GM12873 (cell line): Measurements from ENCODE around the gene ANKRD27.

ENCODE experiments used
- TF ChIP-seq, protein P1 (sequence below): IDR thresholded peaks from 2 replicates; pipeline ENCODE4 v1.5.1; 2012; ENCODE audit warnings: low read depth, mild to moderate bottlenecking, moderate library complexity, low read length, control low read depth; ENCODE audit not compliant: insufficient read depth; ENCODE audit errors: missing control alignments

ANKRD27 gene

DNA sequence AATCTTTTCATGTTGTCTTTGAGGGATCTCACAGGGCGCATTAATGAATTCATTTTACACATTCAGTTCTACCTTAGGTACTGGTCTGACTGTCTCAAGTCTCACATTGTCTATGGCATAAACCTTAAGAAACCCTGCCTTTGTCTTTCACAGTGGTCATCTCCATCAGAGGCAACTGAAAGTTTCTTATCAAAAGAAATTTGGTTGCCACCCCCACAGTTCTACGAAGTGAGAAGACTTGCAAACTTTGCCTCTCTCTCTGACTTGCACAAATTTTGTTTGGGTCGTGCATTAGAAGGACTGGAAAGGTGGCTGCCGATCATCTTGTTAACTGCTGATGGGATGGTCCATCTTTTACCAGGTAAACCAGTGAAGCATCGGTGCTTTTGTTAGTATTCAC, 34.1 kb upstream of the ANKRD27 start:
- TF ChIP-seq, protein P1, sequence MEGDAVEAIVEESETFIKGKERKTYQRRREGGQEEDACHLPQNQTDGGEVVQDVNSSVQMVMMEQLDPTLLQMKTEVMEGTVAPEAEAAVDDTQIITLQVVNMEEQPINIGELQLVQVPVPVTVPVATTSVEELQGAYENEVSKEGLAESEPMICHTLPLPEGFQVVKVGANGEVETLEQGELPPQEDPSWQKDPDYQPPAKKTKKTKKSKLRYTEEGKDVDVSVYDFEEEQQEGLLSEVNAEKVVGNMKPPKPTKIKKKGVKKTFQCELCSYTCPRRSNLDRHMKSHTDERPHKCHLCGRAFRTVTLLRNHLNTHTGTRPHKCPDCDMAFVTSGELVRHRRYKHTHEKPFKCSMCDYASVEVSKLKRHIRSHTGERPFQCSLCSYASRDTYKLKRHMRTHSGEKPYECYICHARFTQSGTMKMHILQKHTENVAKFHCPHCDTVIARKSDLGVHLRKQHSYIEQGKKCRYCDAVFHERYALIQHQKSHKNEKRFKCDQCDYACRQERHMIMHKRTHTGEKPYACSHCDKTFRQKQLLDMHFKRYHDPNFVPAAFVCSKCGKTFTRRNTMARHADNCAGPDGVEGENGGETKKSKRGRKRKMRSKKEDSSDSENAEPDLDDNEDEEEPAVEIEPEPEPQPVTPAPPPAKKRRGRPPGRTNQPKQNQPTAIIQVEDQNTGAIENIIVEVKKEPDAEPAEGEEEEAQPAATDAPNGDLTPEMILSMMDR = no peak

DNA sequence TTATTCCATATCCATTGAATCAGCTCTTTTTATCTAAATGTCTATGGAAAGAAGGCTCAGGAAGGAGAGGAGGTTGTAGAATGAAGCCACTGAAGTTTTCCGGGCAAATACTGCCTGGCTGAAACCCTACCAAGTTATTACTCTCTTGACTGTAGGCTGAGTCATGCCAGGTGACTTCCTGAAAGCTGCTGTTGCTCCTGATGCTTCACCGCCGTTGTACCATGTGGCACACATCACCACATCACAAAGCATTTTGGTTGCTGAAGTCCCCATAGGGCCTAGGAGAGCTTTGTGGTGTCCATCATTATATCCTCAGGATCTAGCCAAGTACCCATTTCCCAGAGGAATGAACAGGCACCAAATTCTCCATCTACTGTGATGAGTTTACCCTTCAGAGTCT, 33.5 kb upstream of the ANKRD27 start:
- TF ChIP-seq, protein P1 = no peak

DNA sequence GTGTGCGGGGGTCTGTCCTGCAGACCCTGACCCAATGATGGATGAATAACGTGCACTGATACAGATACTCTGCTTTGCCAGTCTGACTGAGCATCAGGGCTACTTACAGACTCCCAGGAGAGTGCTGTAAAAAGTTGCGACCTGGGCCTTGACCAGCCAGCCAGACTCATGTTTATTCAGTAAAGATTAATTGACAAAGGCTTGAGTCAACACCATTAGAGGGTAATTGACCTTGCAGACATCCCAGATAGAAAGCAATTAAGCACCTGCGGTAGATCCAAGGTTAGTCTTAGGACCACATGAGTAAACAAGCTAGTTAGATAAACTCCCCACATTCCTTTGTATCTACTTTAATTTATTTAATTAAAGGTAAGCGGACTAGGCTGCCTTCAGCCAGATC, 27.0 kb upstream of the ANKRD27 start:
- TF ChIP-seq, protein P1 = no peak

DNA sequence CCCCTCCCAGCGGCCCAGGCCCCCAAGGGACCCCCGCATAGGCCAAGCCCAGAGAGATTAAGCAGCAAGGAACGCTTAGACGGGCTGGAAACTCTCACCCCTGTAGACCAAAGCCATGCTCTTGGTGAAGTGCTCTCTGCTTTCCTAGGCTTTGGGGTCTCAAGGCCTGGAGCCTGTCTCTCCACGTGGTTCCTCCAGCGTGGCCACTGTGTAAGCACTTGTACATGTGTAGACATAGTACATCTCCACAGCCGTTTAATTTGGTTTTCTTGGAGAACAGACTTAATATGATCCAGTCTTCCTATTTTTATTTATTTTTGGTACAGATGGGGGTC, 17.7 kb upstream of the ANKRD27 start:
- TF ChIP-seq, protein P1 = no peak

DNA sequence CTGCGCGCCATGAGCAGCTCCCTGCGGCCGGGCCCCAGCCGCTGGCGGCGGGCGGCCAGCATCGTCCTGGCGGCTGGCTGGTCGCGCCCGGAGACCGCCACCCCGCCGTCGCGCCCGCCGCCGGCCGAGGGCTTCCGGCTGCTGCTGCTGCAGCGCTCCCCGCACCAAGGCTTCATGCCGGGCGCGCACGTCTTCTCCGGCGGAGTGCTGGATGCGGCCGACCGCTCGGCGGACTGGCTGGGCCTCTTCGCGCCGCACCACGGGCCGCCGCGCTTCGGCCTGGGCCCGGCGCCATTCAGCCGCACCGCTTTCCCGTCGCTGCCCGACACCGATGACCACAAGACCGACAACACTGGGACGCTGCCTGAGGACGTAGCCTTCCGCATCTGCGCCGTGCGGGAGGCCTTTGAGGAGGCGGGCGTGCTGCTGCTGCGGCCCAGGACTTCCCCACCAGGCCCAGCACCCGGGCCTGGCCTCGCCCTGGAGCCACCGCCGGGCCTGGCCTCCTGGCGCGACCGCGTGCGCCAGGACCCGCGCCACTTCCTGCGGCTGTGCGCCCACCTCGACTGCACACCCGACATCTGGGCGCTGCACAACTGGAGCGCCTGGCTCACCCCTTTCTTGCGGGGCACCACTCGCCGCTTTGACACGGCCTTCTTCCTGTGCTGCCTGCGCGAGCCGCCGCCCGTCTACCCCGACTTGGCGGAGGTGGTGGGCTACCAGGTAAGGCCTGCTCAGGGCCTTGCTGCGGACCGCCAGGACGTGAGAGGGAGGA, 17.2 kb upstream of the ANKRD27 start:
- TF ChIP-seq, protein P1 = no peak

DNA sequence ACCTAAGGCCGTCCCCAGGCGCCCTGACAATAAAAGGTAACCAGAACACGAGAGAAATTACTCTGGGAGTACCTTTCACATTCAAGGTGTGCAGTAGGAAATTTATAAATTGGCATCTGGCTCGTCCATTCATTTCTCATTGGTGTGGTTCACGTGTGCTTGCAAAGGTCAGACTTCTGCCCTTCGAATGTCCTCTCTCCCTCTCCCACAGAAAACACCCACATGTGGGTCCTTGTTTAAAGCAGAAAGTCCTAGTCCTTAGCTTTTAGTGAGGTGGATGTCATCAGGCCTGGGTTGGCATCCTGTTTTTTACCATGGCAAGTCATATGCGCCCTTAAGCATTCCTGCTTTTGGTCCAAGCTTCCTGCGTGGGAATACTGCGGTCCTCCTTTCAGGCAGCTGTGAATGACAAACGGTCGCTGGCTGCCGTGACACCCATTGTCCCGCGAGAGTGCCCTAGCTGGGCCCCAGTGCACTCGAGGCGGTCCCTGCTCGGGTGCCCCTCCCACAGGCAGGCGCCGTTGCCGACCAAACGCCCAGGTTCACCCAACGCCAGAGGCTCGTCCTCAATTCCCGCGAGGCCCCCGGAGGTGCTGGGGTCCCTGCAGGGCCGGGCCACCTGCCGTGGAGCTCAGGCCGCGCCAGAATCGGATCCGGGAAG, 16.4 kb upstream of the ANKRD27 start, which contains the start of gene NUDT19:
NUDT19 (plus strand) TSS at position 531 of the 661 bp plus-strand sequence. CDS start 140 bp downstream, outside the sequence.
- TF ChIP-seq, protein P1 = no peak

DNA sequence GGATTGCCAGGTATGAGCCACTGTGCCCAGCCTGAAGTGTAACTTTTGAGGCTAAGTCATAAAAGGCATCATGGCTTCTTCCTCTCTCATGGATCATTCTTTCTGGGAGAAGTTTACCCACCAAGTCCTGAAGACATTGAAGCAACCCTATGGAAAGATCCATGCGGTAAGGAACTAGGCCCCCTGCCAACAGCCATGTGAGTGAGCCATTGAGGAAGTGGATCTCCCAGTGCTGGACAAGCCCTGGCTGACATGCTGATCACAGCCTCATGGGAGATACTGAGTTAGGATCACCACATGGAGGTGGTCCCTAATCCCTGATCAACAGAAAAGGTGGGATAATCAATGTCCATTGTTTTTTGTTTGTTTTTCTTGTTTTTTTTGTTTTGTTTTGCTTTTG, 13.3 kb upstream of the ANKRD27 start:
- TF ChIP-seq, protein P1 = no peak
